Measurements from ENCODE around the gene ARL13B.

Gene ARL13B

DNA sequence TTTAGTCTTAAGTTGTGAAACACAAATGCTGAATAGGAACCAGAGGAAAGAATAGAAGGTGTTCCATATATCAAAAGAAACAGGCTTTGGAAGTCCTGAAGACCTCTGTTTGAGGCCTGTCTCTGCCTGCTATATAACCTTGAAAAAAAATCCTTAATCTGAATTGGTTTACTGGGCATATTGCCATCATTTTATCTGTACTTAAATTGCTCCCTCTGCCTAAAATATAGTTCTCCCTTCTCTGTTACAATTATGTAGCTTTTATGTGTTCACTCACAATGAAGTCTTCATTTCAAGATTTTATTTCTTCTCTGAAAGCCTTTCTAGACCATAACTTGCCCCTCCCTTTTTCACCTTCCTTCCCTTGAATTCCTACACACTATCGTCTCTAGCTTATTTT is 21.2 kb downstream of the ARL13B start:
- no peaks in the 10 kb centered on the region; the same call in 1 of the 2 replicates for H3K36me3 ChIP-seq (ENCODE audit: control insufficient read depth, low read length)
- no peaks in the 10 kb centered on the region for H3K9me3 ChIP-seq (ENCODE audit: control insufficient read depth, insufficient read depth, low read length)
- no peaks in the 10 kb centered on the region for H3F3A ChIP-seq (ENCODE audit: control insufficient read depth, insufficient read depth)
- no peak overlapping the region for H3K27ac ChIP-seq (ENCODE audit: low read depth, low read length)
- TF ChIP-seq, protein P1, sequence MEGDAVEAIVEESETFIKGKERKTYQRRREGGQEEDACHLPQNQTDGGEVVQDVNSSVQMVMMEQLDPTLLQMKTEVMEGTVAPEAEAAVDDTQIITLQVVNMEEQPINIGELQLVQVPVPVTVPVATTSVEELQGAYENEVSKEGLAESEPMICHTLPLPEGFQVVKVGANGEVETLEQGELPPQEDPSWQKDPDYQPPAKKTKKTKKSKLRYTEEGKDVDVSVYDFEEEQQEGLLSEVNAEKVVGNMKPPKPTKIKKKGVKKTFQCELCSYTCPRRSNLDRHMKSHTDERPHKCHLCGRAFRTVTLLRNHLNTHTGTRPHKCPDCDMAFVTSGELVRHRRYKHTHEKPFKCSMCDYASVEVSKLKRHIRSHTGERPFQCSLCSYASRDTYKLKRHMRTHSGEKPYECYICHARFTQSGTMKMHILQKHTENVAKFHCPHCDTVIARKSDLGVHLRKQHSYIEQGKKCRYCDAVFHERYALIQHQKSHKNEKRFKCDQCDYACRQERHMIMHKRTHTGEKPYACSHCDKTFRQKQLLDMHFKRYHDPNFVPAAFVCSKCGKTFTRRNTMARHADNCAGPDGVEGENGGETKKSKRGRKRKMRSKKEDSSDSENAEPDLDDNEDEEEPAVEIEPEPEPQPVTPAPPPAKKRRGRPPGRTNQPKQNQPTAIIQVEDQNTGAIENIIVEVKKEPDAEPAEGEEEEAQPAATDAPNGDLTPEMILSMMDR (IDR thresholded peaks at IDR 0.05; ENCODE audit: low read depth, low read length, poor library complexity, severe bottlenecking) = no peak
- TF ChIP-seq EZH2phosphoT487 (IDR thresholded peaks at IDR 0.05; ENCODE audit: borderline replicate concordance, low read length) = no peak
- no peaks in the 10 kb centered on the region for H3K79me2 ChIP-seq (ENCODE audit: control insufficient read depth, low read length)
- H3K4me2 ChIP-seq (ENCODE audit: low read length) = no peak overlapping the region
- no peak overlapping the region for H3K4me3 ChIP-seq (ENCODE audit: low read length)
- no peaks in the 10 kb centered on the region for H4K20me1 ChIP-seq (ENCODE audit: control insufficient read depth, insufficient read depth, low read depth, low read length)
- H3K27me3 ChIP-seq (ENCODE audit: control insufficient read depth, low read length) = no peaks in the 10 kb centered on the region
- no peaks in the 10 kb centered on the region for H3K9me2 ChIP-seq (replicated peaks; ENCODE audit: control insufficient read depth, low read length)
- H3K4me1 ChIP-seq (ENCODE audit: control insufficient read depth, low read length) = 0 out of 2 replicates have a peak, but pooled peaks cover 4% of the 10 kb centered on the region

DNA sequence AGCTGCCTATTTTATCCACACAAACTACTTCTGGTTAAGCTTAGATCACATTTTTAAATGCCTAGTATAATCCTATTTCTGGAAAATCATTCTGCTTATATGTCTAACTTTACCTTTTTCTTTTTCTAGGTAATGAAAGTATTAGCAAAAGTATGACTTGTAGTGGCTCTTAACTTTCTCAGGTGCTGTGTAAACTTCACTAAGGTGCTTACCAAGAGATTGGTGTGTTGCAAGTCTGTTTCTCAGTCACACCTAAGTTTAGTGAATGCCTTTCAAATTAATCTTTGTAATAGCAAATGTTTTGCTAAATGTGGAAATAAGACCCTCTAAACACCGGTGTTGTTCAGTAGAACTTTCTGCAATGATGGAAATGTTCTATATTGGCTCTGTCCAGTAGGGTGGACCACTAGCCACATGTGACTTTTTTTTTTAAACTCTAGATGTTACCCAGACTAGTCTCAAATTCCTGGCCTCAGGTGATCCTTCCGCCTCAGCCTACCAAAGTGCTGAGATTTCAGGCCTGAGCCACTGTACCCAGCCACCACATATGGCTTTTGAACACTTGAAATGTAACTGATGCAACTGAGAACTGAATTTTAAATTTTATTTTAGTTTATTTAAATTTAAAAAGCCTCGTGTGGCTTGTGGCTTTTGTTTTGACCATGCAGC is 22.0 kb downstream of the ARL13B start:
- Histone ChIP-seq H3K27me3 (ENCODE audit: control insufficient read depth, low read length) (no peaks in the 10 kb centered on the region), H3K4me3 (ENCODE audit: low read length) (no peak overlapping the region), H3K27ac (ENCODE audit: low read depth, low read length) (no peak overlapping the region), H3K9me3 (ENCODE audit: control insufficient read depth, insufficient read depth, low read length) (no peaks in the 10 kb centered on the region), H3K4me2 (ENCODE audit: low read length) (no peak overlapping the region), H3K9me2 (replicated peaks; ENCODE audit: control insufficient read depth, low read length) (no peaks in the 10 kb centered on the region), H3K36me3 (ENCODE audit: control insufficient read depth, low read length) (no peaks in the 10 kb centered on the region; the same call in 1 of the 2 replicates), H3K4me1 (ENCODE audit: control insufficient read depth, low read length) (0 out of 2 replicates have a peak, but pooled peaks cover 4% of the 10 kb centered on the region), H3F3A (ENCODE audit: control insufficient read depth, insufficient read depth) (no peaks in the 10 kb centered on the region), H3K79me2 (ENCODE audit: control insufficient read depth, low read length) (no peaks in the 10 kb centered on the region), H4K20me1 (ENCODE audit: control insufficient read depth, insufficient read depth, low read depth, low read length) (no peaks in the 10 kb centered on the region)
- TF ChIP-seq, protein P1 (IDR thresholded peaks at IDR 0.05; ENCODE audit: low read depth, low read length, poor library complexity, severe bottlenecking) = no peak
- TF ChIP-seq EZH2phosphoT487 (IDR thresholded peaks at IDR 0.05; ENCODE audit: borderline replicate concordance, low read length) = no peak

DNA sequence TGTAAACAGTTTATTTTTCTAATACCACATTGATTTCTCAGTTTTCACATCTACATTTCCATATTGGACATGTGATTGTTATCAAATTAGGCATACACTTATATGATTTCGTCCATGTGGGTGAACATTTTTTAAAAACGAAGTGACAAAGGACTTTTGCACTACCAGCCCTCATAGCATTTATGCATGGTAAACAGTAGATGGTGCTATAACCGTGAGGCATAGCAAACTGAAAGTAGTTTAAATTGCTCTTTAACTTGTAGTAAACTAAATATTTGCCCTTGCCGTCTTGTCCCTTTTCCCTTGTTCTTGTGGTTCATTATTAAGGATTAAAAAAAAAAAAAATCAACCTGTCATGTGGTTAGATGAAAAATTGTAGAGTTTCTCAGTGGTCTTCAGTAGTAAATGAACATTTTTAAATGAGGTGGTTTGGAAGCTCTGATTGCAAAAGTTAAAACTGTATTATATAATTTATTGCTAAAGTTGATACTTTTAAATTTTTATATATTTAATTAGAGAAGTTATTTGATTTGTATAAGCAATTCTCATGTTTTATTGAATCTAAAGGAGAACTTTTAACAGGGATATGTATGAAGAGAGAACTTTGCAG is 24.5 kb downstream of the ARL13B start:
- no peaks in the 10 kb centered on the region for H4K20me1 ChIP-seq (ENCODE audit: control insufficient read depth, insufficient read depth, low read depth, low read length)
- no peak for TF ChIP-seq EZH2phosphoT487 (IDR thresholded peaks at IDR 0.05; ENCODE audit: borderline replicate concordance, low read length)
- TF ChIP-seq, protein P1 (IDR thresholded peaks at IDR 0.05; ENCODE audit: low read depth, low read length, poor library complexity, severe bottlenecking) = peak; percentile 74
- H3K4me2 ChIP-seq (ENCODE audit: low read length) = no peak overlapping the region
- H3K4me3 ChIP-seq (ENCODE audit: low read length) = no peak overlapping the region
- no peaks in the 10 kb centered on the region for H3K9me3 ChIP-seq (ENCODE audit: control insufficient read depth, insufficient read depth, low read length)
- no peaks in the 10 kb centered on the region for H3F3A ChIP-seq (ENCODE audit: control insufficient read depth, insufficient read depth)
- H3K4me1 ChIP-seq (ENCODE audit: control insufficient read depth, low read length) = 0 out of 2 replicates have a peak, but pooled peaks cover 4% of the 10 kb centered on the region
- no peaks in the 10 kb centered on the region; the same call in 1 of the 2 replicates for H3K36me3 ChIP-seq (ENCODE audit: control insufficient read depth, low read length)
- H3K27me3 ChIP-seq (ENCODE audit: control insufficient read depth, low read length) = no peaks in the 10 kb centered on the region
- no peaks in the 10 kb centered on the region for H3K9me2 ChIP-seq (replicated peaks; ENCODE audit: control insufficient read depth, low read length)
- H3K79me2 ChIP-seq (ENCODE audit: control insufficient read depth, low read length) = no peaks in the 10 kb centered on the region
- no peak overlapping the region for H3K27ac ChIP-seq (ENCODE audit: low read depth, low read length)

Measured in DOHH2 (cell line).